ENCODE results near the gene BARX2.

DNA sequence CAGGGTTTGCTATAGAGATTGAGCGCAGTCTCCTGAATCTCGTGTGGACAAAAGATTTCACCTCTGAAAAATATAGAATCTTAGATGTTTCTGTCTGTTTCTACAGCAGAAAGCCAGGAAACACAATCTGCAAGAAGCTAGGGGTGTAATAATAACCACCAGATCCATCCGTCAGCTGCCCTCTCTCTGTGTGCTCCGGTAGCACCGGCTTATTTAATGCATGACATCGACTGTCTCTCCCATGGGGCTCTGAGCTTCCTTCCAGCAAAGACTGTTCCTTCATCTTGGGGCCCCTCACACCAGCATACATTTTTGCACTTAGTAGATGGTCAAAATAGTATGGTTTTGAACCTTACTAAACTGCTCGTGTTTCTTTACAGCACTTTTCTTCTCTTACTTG is 20.2 kb downstream of the BARX2 start:
- TF ChIP-seq, protein P1, sequence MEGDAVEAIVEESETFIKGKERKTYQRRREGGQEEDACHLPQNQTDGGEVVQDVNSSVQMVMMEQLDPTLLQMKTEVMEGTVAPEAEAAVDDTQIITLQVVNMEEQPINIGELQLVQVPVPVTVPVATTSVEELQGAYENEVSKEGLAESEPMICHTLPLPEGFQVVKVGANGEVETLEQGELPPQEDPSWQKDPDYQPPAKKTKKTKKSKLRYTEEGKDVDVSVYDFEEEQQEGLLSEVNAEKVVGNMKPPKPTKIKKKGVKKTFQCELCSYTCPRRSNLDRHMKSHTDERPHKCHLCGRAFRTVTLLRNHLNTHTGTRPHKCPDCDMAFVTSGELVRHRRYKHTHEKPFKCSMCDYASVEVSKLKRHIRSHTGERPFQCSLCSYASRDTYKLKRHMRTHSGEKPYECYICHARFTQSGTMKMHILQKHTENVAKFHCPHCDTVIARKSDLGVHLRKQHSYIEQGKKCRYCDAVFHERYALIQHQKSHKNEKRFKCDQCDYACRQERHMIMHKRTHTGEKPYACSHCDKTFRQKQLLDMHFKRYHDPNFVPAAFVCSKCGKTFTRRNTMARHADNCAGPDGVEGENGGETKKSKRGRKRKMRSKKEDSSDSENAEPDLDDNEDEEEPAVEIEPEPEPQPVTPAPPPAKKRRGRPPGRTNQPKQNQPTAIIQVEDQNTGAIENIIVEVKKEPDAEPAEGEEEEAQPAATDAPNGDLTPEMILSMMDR (IDR thresholded peaks at IDR 0.05) = no peak
- TF ChIP-seq EP300 (IDR thresholded peaks at IDR 0.05) = no peak
- no peak for TF ChIP-seq POLR2A (IDR thresholded peaks at IDR 0.05)
